ENCODE results near the gene MT1B. TPM values are rescaled to one million over a fixed set of nuclear protein-coding genes. Genes with fewer than 3 reads are reported as not detected.
A peak's percentile ranks its signal among the peaks of the same experiment; 100 is the strongest.

Gene MT1B
- total RNA-seq, 1 donor from 2014 or later: not detected

DNA sequence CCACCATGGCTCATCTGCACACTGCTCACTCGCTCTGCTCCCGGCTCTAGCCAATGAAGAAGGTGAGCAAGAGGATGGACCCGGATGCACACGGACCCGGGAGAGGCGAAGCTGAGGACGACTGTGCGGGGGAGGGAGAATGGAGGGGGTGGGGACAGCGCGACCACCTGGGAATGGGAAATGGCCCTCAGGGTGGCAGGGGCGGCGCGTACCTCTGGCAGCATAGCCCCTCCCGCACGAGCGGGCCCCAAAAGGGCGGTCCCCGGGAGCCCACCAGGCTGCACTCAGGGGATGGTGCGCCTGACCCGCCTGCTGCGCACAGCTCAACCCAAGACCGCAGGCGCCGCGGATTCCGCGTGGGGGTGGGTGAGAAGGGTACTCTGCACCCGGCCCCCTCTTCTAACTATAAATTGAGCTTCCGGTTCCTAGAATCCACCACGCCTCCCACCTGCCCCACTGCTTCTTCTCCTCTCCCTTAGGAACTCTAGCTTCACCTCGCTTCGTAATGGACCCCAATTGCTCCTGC lies 24.1 kb downstream of the MT1B start:
- DNase-seq (ENCODE audit: low read depth): no peak
- H3K4me3 ChIP-seq (ENCODE audit: low read depth, low read length): peak overlapping the region; percentile 19
- TF ChIP-seq, protein P1, sequence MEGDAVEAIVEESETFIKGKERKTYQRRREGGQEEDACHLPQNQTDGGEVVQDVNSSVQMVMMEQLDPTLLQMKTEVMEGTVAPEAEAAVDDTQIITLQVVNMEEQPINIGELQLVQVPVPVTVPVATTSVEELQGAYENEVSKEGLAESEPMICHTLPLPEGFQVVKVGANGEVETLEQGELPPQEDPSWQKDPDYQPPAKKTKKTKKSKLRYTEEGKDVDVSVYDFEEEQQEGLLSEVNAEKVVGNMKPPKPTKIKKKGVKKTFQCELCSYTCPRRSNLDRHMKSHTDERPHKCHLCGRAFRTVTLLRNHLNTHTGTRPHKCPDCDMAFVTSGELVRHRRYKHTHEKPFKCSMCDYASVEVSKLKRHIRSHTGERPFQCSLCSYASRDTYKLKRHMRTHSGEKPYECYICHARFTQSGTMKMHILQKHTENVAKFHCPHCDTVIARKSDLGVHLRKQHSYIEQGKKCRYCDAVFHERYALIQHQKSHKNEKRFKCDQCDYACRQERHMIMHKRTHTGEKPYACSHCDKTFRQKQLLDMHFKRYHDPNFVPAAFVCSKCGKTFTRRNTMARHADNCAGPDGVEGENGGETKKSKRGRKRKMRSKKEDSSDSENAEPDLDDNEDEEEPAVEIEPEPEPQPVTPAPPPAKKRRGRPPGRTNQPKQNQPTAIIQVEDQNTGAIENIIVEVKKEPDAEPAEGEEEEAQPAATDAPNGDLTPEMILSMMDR (conservative IDR thresholded peaks at IDR 0.05; ENCODE audit: low read depth, low read length): no peak

DNA sequence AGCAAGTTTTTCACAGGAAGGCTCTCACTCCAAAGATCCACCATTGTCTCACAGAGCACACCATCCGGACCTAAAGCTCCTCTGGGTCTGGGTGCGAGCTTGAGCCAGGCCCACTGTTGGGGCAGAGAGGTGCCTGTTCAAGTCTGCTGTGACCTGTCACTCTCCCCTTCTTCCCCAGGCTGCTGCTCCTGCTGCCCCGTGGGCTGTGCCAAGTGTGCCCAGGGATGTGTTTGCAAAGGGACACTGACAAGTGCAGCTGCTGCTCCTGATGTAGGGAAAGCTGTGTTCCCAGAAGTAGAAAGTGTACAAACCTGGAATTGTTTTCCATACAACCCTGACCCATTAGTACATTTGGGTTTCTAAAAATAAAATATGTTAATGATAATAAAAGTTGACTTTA lies 25.8 kb downstream of the MT1B start:
- no peak for DNase-seq (ENCODE audit: low read depth)
- TF ChIP-seq, protein P1 (conservative IDR thresholded peaks at IDR 0.05; ENCODE audit: low read depth, low read length): no peak

DNA sequence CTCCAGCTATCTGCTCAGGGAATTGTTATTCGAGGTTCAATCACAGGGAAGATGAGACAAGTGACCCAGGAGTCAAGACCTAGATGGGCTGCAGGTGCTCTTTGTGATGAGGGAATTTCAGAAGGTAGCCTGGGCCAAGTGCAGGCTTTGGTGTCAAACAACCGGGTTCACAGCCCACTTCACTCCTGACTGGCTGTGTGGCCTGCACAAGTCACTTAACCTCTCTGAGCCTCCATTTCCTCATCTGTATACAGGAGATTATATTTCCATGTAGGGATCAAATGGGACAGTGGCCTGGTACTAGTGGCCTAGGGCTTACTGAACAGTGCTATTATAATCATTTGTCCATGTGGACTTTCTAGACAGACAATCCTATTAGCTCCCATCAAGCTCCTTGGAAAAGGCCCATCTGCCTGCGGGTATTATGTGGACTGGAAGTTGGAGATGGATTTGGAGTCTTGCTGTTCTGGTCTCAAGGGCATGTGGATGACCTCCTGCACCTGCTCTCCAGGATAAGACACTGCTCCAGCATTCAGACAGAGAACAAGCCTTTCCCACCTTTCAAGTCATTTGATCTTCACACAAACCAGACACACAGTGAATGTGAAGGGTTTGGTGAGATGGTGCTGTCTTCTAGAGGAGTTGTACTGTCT lies 27.5 kb downstream of the MT1B start:
- TF ChIP-seq, protein P1 (conservative IDR thresholded peaks at IDR 0.05; ENCODE audit: low read depth, low read length): no peak
- H3K4me3 ChIP-seq (ENCODE audit: low read depth, low read length): no peak overlapping the region
- DNase-seq (ENCODE audit: low read depth): no peak

More for the DNA sequence above, 25.8 kb downstream of the MT1B start:
- no peak overlapping the region for H3K4me3 ChIP-seq (ENCODE audit: low read depth, low read length)

DNA sequence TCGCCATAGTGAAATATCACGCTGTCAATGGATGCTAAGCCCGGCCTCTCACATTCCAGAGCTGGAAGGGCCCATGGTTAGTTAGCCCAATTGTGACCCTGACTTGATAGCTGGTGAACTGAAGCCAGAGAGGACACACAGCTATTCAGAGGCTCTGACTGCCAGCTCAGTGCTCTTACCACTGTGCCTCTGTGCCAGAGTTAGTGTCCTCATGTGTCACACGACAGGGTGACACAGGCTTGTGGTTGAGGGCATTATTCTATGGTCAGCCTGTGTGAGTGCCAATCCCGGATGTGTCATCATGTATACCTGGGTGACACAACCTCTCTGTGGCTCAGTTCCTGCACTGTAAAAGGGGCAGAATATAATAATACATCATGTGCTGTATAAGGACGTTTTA lies 28.1 kb downstream of the MT1B start:
- TF ChIP-seq, protein P1 (conservative IDR thresholded peaks at IDR 0.05; ENCODE audit: low read depth, low read length): no peak
- no peak overlapping the region for H3K4me3 ChIP-seq (ENCODE audit: low read depth, low read length)
- no peak for DNase-seq (ENCODE audit: low read depth)

DNA sequence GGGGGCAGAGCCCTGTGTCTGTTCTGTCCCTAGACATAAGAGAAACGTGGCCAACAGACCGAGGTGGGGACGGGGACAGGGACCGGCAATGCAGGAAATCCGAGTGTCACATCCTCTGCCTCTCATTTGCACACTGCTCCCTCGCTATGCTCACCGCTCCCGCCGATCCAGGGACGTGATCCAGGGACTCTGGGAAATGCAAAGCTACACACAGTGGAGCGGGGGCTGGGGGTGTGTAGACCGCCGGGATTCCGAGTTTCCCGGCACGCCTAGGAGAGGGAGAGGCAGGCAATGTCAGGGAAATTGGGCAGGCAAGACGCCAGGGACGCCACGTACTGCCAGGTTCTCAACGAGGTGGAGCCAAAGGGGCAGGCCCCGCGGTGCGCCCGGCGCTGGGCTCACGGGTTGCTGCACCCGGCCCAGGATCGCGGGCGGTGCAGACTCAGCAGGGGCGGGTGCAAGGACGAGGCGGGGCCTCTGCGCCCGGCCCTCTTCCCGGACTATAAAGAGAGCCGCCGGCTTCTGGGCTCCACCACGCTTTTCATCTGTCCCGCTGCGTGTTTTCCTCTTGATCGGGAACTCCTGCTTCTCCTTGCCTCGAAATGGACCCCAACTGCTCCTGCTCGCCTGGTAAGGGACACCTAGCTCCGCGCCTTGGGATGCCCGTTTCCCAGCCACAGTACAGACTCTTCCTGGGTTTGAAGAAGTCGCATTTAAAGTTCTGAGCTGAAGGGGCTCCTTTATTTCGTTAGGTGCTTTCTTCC lies 30.4 kb downstream of the MT1B start, which contains the start of gene MT1X:
MT1X (plus strand) TSS at position 532 of the 764 bp plus-strand sequence; CDS start at position 603, 71 bp downstream.
- TF ChIP-seq, protein P1 (conservative IDR thresholded peaks at IDR 0.05; ENCODE audit: low read depth, low read length): no peak
- DNase-seq (ENCODE audit: low read depth): peak; percentile 43
- H3K4me3 ChIP-seq (ENCODE audit: low read depth, low read length): peak within 1 kb of the TSS; percentile 97

DNA sequence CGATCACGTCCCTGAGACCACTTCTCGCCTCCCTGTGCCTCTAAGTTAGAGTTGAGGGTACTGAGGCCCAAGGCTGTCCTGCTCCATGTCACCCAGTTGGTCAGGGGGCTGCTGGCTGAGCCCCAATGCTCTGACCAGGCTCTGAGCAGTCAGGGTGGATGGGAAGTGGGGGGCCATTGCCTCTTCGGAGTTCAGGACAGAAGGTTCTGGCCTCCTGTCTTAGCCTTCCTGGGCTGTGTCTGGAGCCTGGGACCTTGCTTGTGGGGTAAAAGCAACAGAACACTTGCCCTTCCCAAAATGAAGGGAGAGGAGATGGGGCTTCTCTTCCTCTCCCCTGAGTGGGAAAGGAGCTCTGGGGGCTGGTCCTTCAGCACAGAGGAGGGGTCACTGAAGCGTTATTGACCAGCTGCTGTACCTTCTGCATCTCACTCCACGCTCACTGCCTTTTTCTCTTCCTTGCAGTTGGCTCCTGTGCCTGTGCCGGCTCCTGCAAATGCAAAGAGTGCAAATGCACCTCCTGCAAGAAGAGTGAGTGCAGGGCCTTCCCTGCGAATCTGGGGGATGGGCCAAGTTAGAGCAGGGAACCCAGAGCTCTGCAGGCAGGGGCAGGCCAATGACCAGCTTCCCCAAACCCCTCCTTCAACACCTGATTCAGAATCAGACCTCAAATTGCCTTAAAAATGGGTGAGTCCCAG lies 31.2 kb downstream of the MT1B start:
- TF ChIP-seq, protein P1 (conservative IDR thresholded peaks at IDR 0.05; ENCODE audit: low read depth, low read length): no peak
- no peak for DNase-seq (ENCODE audit: low read depth)
- peak overlapping the region; percentile 97 for H3K4me3 ChIP-seq (ENCODE audit: low read depth, low read length)

Measured in epithelial cell of proximal tubule (primary cell).